Gastrocnemius medialis (tissue), 4 donors: Measurements from ENCODE around the gene RUNX3. TPM values are rescaled to one million over a fixed set of nuclear protein-coding genes. Genes with fewer than 3 reads are reported as not detected.

Experiments used
- ATAC-seq, 2 donors: fragments of 150-250 bp; one replicate each; pipeline ENCODE4 v1.9.1; 2016
- DNase-seq, 2 donors: peaks; one replicate each; pipeline ENCODE4 v3.0.0-alpha.2; 2019
- H3K27ac ChIP-seq, 4 donors: fragments of 200-600 bp; sonication (generic); 1 replicate in 1 of 4; 2 replicates in 3 of 4; pipeline ENCODE4 v1.5.1; 2016 to 2018; ENCODE audit warnings: mild to moderate bottlenecking in 2 of 4, moderate library complexity in 1 of 4
- H3K27me3 ChIP-seq, 3 donors: fragments of 200-600 bp; sonication (generic) in 2 of 3; 1 replicate in 1 of 3; 2 replicates in 2 of 3; pipeline versions ENCODE4 v1.5.1 to v1.6.0; 2016 to 2019; ENCODE audit warnings: mild to moderate bottlenecking in 1 of 3, moderate library complexity in 1 of 3
- H3K36me3 ChIP-seq, 2 donors: fragments of 200-600 bp; sonication (generic) in 1 of 2; one replicate each; pipeline ENCODE4 v1.5.1; 2017 to 2018
- H3K4me1 ChIP-seq, 2 donors: fragments of 200-600 bp; sonication (generic) in 1 of 2; one replicate each; pipeline ENCODE4 v1.5.1; 2016 to 2017; ENCODE audit warnings: mild to moderate bottlenecking in 2 of 2
- H3K4me3 ChIP-seq, 4 donors: fragments of 200-600 bp; sonication (generic) in 3 of 4; 1 replicate in 1 of 4; 2 replicates in 3 of 4; pipeline ENCODE4 v1.5.1; 2016 to 2019; ENCODE audit warnings: mild to moderate bottlenecking in 2 of 4
- H3K9me3 ChIP-seq, 3 donors: fragments of 200-600 bp; sonication (generic) in 2 of 3; 1 replicate in 1 of 3; 2 replicates in 2 of 3; pipeline ENCODE4 v1.5.1; 2016 to 2019
- POLR2A ChIP-seq, 2 donors: fragments of 450-650 bp; IDR thresholded peaks; one replicate each; pipeline ENCODE4 v1.6.1; 2017; ENCODE audit warnings: antibody characterized with exemption in 2 of 2, mild to moderate bottlenecking in 2 of 2, moderate library complexity in 2 of 2
- in situ Hi-C, 4 donors: fragments of 200-750 bp; cut with MboI; loops; one replicate each; pipeline versions ENCODE4 v1.15.0 to v1.8.0; 2017; ENCODE audit warnings: low sequenced_read_pairs in 4 of 4
- intact Hi-C: fragments of 100-400 bp; cut with DNase I; formaldehyde crosslinking; loops from one replicate; pipeline ENCODE4 v1.15.1; 2023; ENCODE audit warnings: low total_unique reads
- total RNA-seq, 4 donors: library from RNA; depleted of rRNA; stranded (reverse); fragments of >200 nt; gene quantifications; one replicate each; pipeline versions ENCODE4 v1.1.0 to v1.2.3, GENCODE V29; 2016
- TF ChIP-seq, protein P1 (sequence below), 5 experiments: fragments of 450-650 bp in 3 of 5; fragments of 200-600 bp in 2 of 5; sonication (generic) in 2 of 5; IDR thresholded peaks in 4 of 5; conservative IDR thresholded peaks in 1 of 5; 1 replicate in 4 of 5; 2 replicates in 1 of 5; pipeline ENCODE4 v1.5.1; 2016 to 2019; ENCODE audit warnings: antibody characterized with exemption in 5 of 5, mild to moderate bottlenecking in 3 of 5, moderate library complexity in 3 of 5

RUNX3 gene
- total RNA-seq, 4 donors from 2014 or later: 0.13 to 1.9 (median 0.74) TPM

DNA sequence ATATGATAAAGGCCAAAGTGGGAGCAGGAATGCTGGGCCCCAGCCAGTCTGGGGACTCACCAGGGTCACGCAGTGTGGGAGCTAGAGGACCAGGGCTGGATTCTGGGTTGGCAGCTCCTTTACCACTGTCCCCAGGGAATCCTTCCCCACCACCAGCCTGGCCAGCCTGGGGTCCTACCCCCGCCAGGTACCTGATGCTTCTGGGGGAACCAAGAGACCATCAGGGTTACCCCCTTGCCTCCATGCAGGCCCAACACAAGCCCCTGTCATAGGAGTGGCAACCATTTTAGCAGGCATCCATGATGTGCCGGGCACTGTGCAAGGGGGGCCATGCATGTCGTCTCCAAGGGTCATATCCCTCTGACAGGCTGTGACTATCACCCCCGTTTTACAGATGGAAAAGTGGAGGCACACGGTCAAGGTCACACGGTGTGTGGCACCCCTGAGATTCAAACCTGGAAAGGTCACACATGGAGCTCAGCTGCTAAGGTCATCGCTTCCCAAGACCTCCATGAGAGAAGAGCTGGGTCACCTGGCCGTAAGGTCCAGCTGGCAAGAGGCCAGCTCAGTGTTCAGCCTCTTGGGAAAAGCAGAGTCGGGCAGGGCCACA is 16.4 kb downstream of the RUNX3 start:
- in situ Hi-C loops: no loop called here
- Histone ChIP-seq H3K4me3 (no peak overlapping the region), H3K4me1 (peaks cover 6 to 8% of the 10 kb centered on the region in 2 donors), H3K9me3 (no peaks in the 10 kb centered on the region), H3K27me3 (no peaks in the 10 kb centered on the region), H3K36me3 (no peaks in the 10 kb centered on the region), H3K27ac (no peak overlapping the region)
- intact Hi-C loops: no loop called here
- TF ChIP-seq POLR2A (IDR thresholded peaks at IDR 0.05): no peak
- TF ChIP-seq, protein P1, sequence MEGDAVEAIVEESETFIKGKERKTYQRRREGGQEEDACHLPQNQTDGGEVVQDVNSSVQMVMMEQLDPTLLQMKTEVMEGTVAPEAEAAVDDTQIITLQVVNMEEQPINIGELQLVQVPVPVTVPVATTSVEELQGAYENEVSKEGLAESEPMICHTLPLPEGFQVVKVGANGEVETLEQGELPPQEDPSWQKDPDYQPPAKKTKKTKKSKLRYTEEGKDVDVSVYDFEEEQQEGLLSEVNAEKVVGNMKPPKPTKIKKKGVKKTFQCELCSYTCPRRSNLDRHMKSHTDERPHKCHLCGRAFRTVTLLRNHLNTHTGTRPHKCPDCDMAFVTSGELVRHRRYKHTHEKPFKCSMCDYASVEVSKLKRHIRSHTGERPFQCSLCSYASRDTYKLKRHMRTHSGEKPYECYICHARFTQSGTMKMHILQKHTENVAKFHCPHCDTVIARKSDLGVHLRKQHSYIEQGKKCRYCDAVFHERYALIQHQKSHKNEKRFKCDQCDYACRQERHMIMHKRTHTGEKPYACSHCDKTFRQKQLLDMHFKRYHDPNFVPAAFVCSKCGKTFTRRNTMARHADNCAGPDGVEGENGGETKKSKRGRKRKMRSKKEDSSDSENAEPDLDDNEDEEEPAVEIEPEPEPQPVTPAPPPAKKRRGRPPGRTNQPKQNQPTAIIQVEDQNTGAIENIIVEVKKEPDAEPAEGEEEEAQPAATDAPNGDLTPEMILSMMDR (IDR thresholded peaks at IDR 0.05 in 4 of 5, conservative IDR thresholded peaks at IDR 0.05 in 1 of 5): no peak
- DNase-seq (no peak), ATAC-seq (no peak)

DNA sequence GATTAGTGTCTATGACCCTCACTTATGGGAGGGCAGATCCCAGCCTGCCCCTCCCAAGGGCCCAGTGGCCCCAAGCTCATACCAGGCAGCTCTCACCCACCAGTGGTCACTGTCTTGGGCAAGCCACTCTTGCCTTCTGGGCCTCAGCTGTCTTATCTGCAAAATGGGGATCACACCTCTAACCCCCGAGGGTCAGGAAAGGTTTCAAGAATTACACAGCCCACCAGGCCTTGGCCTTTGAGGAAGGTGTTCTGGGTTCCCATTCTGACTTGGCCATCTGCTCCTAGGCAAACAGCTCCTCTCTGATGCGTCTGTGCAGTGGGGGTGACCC is 16.8 kb downstream of the RUNX3 start:
- H3K27me3 ChIP-seq: no peaks in the 10 kb centered on the region
- no peak for ATAC-seq

DNA sequence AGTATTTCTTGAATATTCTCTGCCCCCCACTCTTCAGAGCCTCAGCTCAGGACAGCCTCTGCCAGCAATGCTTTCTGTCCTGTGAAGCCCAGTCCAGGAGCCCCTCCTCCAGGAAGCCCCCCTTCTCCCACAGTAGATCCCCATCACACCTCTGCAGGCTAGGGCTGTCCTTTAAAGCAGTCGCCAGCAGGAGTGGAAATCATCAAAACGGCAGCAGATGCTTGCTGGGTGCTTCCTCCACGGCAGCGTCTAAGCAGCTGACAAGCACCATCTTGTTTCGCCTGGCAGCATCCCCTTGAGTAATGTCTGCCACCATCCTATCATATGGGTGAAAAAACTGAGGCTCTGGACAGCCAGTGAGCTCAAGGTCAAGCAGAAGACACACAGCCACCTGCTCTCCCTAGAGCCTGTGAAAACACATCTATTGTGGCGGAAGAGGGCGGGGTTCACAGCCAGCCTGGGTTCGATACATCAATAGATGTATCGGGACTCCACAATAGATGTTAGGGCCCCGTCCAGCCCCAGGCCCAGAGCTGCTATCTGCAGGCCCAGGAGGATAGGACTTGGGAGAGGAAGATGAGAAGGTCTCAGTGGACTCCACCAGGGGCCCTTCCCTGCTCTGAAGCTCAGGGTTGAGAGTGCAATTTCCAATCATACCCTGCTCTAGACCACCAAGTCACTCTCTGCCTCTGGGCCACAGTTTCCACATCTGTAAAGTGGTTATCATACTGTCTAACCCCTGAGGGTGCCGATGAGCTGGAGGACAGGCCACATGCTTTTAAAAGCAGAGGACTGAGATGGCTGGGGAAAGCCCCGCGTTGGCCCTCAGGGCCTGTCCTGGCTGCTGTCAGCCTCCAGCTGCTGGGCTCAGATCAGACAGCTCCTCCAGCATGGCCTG is 17.5 kb downstream of the RUNX3 start:
- DNase-seq (no peak), ATAC-seq (no peak)
- Histone ChIP-seq H3K9me3 (no peaks in the 10 kb centered on the region), H3K27me3 (no peaks in the 10 kb centered on the region), H3K4me3 (no peak overlapping the region), H3K4me1 (peaks cover 6 to 8% of the 10 kb centered on the region in 2 donors), H3K36me3 (no peaks in the 10 kb centered on the region), H3K27ac (no peak overlapping the region)
- TF ChIP-seq, protein P1 (IDR thresholded peaks at IDR 0.05 in 4 of 5, conservative IDR thresholded peaks at IDR 0.05 in 1 of 5): no peak
- no peak for TF ChIP-seq POLR2A (IDR thresholded peaks at IDR 0.05)
- in situ Hi-C loops (no loop called here), intact Hi-C loops (no loop called here)

More for the DNA sequence above, 16.8 kb downstream of the RUNX3 start:
- Histone ChIP-seq H3K36me3 (no peaks in the 10 kb centered on the region), H3K4me3 (no peak overlapping the region), H3K9me3 (no peaks in the 10 kb centered on the region), H3K27ac (no peak overlapping the region), H3K4me1 (peaks cover 6 to 8% of the 10 kb centered on the region in 2 donors)
- in situ Hi-C loops: no loop called here
- intact Hi-C loops: no loop called here
- TF ChIP-seq POLR2A (IDR thresholded peaks at IDR 0.05): no peak
- TF ChIP-seq, protein P1 (IDR thresholded peaks at IDR 0.05 in 4 of 5, conservative IDR thresholded peaks at IDR 0.05 in 1 of 5): no peak
- DNase-seq: no peak

DNA sequence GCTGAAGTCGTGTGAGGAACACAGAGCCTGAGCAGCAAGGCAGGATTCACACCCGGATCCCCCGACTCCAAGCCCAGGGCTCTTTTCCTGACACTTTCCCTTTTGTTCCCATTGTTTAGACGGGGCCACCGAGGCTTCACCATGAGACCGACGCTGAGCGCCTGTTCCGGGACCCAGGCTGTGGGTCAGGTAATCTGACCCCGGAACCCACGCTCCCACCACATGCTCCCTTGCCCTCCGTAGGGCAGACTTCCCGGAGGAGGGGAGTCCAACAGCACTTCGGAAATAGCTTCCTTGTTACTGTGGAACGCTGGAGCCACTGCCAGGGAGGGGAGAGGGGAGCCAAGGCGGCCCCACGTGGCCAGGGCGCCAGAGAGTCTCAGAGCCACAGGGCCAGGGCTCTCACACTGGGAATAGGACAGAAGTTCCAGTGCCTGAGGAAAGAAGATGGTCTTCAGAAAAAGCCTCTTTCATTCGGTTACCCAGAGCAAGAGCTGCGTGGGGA is 18.4 kb downstream of the RUNX3 start:
- no peak overlapping the region for H3K27ac ChIP-seq
- no peaks in the 10 kb centered on the region for H3K27me3 ChIP-seq
- ATAC-seq (peak in 1 of 2 donors; percentile 38), DNase-seq (no peak)
- H3K9me3 ChIP-seq: no peaks in the 10 kb centered on the region
- in situ Hi-C loops (no loop called here), intact Hi-C loops (no loop called here)
- H3K4me3 ChIP-seq: no peak overlapping the region
- H3K36me3 ChIP-seq: no peaks in the 10 kb centered on the region
- H3K4me1 ChIP-seq: peaks cover 6 to 8% of the 10 kb centered on the region in 2 donors
- TF ChIP-seq, protein P1 (IDR thresholded peaks at IDR 0.05 in 4 of 5, conservative IDR thresholded peaks at IDR 0.05 in 1 of 5): no peak
- TF ChIP-seq POLR2A (IDR thresholded peaks at IDR 0.05): no peak
